ENCODE data around the gene CDH7. TPM values are rescaled to one million over a fixed set of nuclear protein-coding genes. Genes with fewer than 3 reads are reported as not detected.

The CDH7 gene
- total RNA-seq, 2 donors from 2014 or later = not detected

- H3K27me3 Mint-ChIP-seq = no peaks in the 10 kb centered on the region
- H3K4me1 Mint-ChIP-seq (ENCODE audit: low read depth in 2 of 2) = no peaks in the 10 kb centered on the region
- no peak overlapping the region for H3K4me3 Mint-ChIP-seq
- H3K27ac Mint-ChIP-seq = no peak overlapping the region
- ATAC-seq (no peak), DNase-seq (ENCODE audit: low spot score) (no peak)
- peaks cover 7% of the 10 kb centered on the region for H3K9me3 Mint-ChIP-seq
- H3K36me3 Mint-ChIP-seq = no peaks in the 10 kb centered on the region
Measured at GRCh38 chr18:65901522-65901921, 150.7 kb downstream of the CDH7 start.

- H3K4me1 Mint-ChIP-seq (ENCODE audit: low read depth in 2 of 2) = no peaks in the 10 kb centered on the region
- no peak for DNase-seq (ENCODE audit: low spot score)
- no peaks in the 10 kb centered on the region for H3K27me3 Mint-ChIP-seq
- H3K36me3 Mint-ChIP-seq = no peaks in the 10 kb centered on the region
- H3K9me3 Mint-ChIP-seq = peaks cover 5% of the 10 kb centered on the region
- H3K4me3 Mint-ChIP-seq = no peak overlapping the region
- ATAC-seq = no peak
- no peak overlapping the region for H3K27ac Mint-ChIP-seq
Measured at GRCh38 chr18:65906621-65907034, 155.8 kb downstream of the CDH7 start.

DNA sequence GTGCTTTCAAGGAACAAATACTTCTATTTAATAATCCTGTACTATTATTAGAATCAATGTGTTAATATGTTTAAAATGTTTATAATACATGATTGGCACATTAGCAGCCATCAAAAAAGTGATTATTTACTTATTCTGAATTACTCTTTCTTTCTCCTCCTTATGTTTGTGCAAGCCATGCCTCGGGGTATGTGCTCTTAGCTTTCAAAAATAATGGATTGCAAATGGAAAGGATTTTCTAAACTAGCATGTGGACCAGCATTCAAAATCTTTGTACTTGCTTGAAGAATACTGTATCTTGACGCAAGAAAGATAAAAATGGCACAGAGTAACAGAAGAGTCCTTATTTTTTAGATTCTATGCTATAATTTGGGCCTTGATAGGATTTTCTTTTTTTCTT lies 156.5 kb downstream of the CDH7 start:
- ATAC-seq = no peak
- no peak overlapping the region for H3K27ac Mint-ChIP-seq
- H3K9me3 Mint-ChIP-seq = peaks cover 5% of the 10 kb centered on the region
- no peaks in the 10 kb centered on the region for H3K36me3 Mint-ChIP-seq
- DNase-seq (ENCODE audit: low spot score) = no peak
- H3K4me3 Mint-ChIP-seq = no peak overlapping the region
- no peaks in the 10 kb centered on the region for H3K27me3 Mint-ChIP-seq
- H3K4me1 Mint-ChIP-seq (ENCODE audit: low read depth in 2 of 2) = no peaks in the 10 kb centered on the region

GRCh38 chr18:65919018-65919417 lies 168.2 kb downstream of the CDH7 start:
- no peak overlapping the region for H3K27ac Mint-ChIP-seq
- H3K27me3 Mint-ChIP-seq = no peaks in the 10 kb centered on the region
- ATAC-seq = no peak

GRCh38 chr18:65919663-65920062 lies 168.9 kb downstream of the CDH7 start:
- peaks cover 3% of the 10 kb centered on the region for H3K9me3 Mint-ChIP-seq

More at GRCh38 chr18:65919018-65919417, 168.2 kb downstream of the CDH7 start:
- Mint-ChIP-seq H3K9me3 (peaks cover 3% of the 10 kb centered on the region), H3K36me3 (no peaks in the 10 kb centered on the region), H3K4me1 (ENCODE audit: low read depth in 2 of 2) (no peaks in the 10 kb centered on the region), H3K4me3 (no peak overlapping the region)
- DNase-seq (ENCODE audit: low spot score) = no peak

GRCh38 chr18:65922103-65922502 lies 171.3 kb downstream of the CDH7 start:
- no peak for ATAC-seq
- Mint-ChIP-seq H3K4me3 (no peak overlapping the region), H3K27ac (no peak overlapping the region), H3K36me3 (no peaks in the 10 kb centered on the region), H3K4me1 (ENCODE audit: low read depth in 2 of 2) (no peaks in the 10 kb centered on the region), H3K27me3 (no peaks in the 10 kb centered on the region), H3K9me3 (peaks cover 3% of the 10 kb centered on the region)
- no peak for DNase-seq (ENCODE audit: low spot score)

More at GRCh38 chr18:65919663-65920062, 168.9 kb downstream of the CDH7 start:
- Mint-ChIP-seq H3K36me3 (no peaks in the 10 kb centered on the region), H3K27ac (no peak overlapping the region), H3K4me3 (no peak overlapping the region), H3K27me3 (no peaks in the 10 kb centered on the region), H3K4me1 (ENCODE audit: low read depth in 2 of 2) (no peaks in the 10 kb centered on the region)
- no peak for DNase-seq (ENCODE audit: low spot score)
- no peak for ATAC-seq

DNA sequence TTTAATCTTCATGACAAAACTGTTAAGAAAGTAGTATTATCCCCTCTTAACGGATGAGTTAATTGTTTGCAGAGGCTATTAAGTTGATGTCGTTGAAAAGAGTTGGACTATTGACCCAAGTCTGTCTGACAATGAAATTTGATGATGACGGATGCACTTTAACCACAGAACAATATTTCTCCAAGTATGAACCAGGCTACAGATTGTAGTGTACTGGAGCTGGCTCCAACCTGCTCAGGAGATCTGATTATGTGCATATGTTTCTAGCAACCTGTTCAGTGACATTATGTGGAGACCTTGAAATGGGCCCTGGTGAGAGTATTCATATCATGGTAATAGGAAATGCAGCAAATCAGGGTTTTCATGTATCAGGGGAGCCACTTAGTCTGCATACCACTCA lies 174.1 kb downstream of the CDH7 start:
- no peak for DNase-seq (ENCODE audit: low spot score)
- no peaks in the 10 kb centered on the region for H3K27me3 Mint-ChIP-seq
- no peak overlapping the region for H3K4me3 Mint-ChIP-seq
- H3K36me3 Mint-ChIP-seq = no peaks in the 10 kb centered on the region
- H3K27ac Mint-ChIP-seq = no peak overlapping the region
- no peak for ATAC-seq
- H3K4me1 Mint-ChIP-seq (ENCODE audit: low read depth in 2 of 2) = no peaks in the 10 kb centered on the region
- no peaks in the 10 kb centered on the region for H3K9me3 Mint-ChIP-seq

DNA sequence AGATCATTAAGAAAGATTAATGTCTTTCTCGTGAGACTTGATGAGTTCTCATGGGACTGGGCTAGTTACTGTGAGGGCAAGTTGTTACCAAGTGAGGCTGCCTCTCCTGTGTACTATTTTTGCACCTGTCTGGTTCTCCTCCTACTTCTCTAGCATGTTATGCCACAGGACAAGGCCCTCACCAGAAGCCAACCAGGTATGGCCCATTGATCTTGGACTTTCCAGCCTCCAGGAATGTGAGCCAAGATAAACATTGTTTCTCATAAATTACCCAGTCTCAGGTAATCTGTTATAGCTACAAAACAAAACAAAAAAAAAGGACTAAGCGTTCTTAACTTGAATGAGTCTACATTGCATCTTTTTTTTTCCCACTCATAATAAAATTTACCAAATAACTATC lies 184.1 kb downstream of the CDH7 start:
- Mint-ChIP-seq H3K9me3 (peaks cover 26% of the 10 kb centered on the region), H3K36me3 (peaks cover 8% of the 10 kb centered on the region), H3K27me3 (no peaks in the 10 kb centered on the region), H3K4me3 (no peak overlapping the region), H3K4me1 (ENCODE audit: low read depth in 2 of 2) (peaks cover 0 to 6% of the 10 kb centered on the region in 2 donors), H3K27ac (no peak overlapping the region)
- ATAC-seq = no peak
- no peak for DNase-seq (ENCODE audit: low spot score)

DNA sequence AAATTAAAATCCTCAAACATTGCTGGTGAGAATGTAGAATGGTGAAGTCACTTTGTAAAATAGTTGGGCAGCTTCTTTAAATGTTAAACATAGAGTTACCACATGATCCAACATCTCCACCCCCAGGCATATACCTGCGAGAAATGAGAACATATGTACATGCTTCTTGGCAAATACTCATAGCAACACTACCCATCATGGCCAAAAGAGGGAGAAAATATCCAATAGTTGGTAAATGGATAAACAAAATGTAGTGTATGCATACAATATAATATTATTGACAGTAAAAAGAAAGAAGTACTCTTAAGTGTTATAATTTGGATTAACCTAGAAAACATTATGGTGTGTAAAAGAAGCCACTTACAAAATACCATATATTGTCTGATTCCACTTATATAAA lies 185.9 kb downstream of the CDH7 start:
- Mint-ChIP-seq H3K4me1 (ENCODE audit: low read depth in 2 of 2) (no peaks in the 10 kb centered on the region), H3K27ac (no peak overlapping the region), H3K36me3 (peaks cover 8% of the 10 kb centered on the region), H3K27me3 (no peaks in the 10 kb centered on the region), H3K9me3 (peaks cover 23% of the 10 kb centered on the region), H3K4me3 (no peak overlapping the region)
- no peak for ATAC-seq
- DNase-seq (ENCODE audit: low spot score) = no peak

- peaks cover 20% of the 10 kb centered on the region for H3K9me3 Mint-ChIP-seq
- H3K27me3 Mint-ChIP-seq = no peaks in the 10 kb centered on the region
- no peak for ATAC-seq
- DNase-seq (ENCODE audit: low spot score) = no peak
- no peak overlapping the region for H3K27ac Mint-ChIP-seq
- no peaks in the 10 kb centered on the region for H3K4me1 Mint-ChIP-seq (ENCODE audit: low read depth in 2 of 2)
- H3K4me3 Mint-ChIP-seq = no peak overlapping the region
- H3K36me3 Mint-ChIP-seq = peaks cover 3% of the 10 kb centered on the region
Measured at GRCh38 chr18:65937180-65937579, 186.4 kb downstream of the CDH7 start.

- Mint-ChIP-seq H3K9me3 (peaks cover 19% of the 10 kb centered on the region), H3K4me1 (ENCODE audit: low read depth in 2 of 2) (no peaks in the 10 kb centered on the region), H3K4me3 (no peak overlapping the region), H3K36me3 (no peaks in the 10 kb centered on the region), H3K27me3 (no peaks in the 10 kb centered on the region), H3K27ac (no peak overlapping the region)
- DNase-seq (ENCODE audit: low spot score) (no peak), ATAC-seq (no peak)
Measured at GRCh38 chr18:65938592-65939372, 188.0 kb downstream of the CDH7 start.

All from natural killer cell treated with Interleukin-12 subunit alpha and Interleukin-12 subunit beta and Interleukin-15 and Interleukin-18, amount 100 ng/mL, for 72 hours (primary cell).